GM19438 (cell line): Measurements from ENCODE around the gene HSD17B14.
A peak's percentile ranks its signal among the peaks of the same experiment; 100 is the strongest.
"Not testable (repeated sequence)": the region's sequence is repeated elsewhere in the genome, so short reads cannot be mapped to it uniquely, and the experiment has no call there.

Source experiments
- ATAC-seq: cut with Tn5 transposase; IDR thresholded peaks from one replicate; pipeline ENCODE4 v1.9.1; 2021; ENCODE audit warnings: low read depth; ENCODE audit not compliant: unreplicated experiment

HSD17B14 gene

GRCh38 chr19:48867746-48868113, 31.4 kb upstream of the HSD17B14 start:
- ATAC-seq, result no peak

GRCh38 chr19:48867123-48867745, 30.9 kb upstream of the HSD17B14 start:
- no peak for ATAC-seq

- no peak for ATAC-seq
These were observed 30.4 kb upstream of the HSD17B14 start for GRCh38 chr19:48866692-48867091.

GRCh38 chr19:48862827-48863226, 26.5 kb upstream of the HSD17B14 start:
- no peak for ATAC-seq

GRCh38 chr19:48861313-48861712, 25.0 kb upstream of the HSD17B14 start:
- ATAC-seq, result no peak

GRCh38 chr19:48859711-48860572, 23.7 kb upstream of the HSD17B14 start:
- ATAC-seq, result no peak

- no peak for ATAC-seq
These were observed 22.9 kb upstream of the HSD17B14 start for GRCh38 chr19:48858984-48859710.

- no peak for ATAC-seq
These were observed 20.6 kb upstream of the HSD17B14 start for GRCh38 chr19:48856921-48857320.

- no peak for ATAC-seq
These were observed 17.8 kb upstream of the HSD17B14 start for GRCh38 chr19:48854103-48854502.

GRCh38 chr19:48853483-48853882, 17.2 kb upstream of the HSD17B14 start:
- ATAC-seq, result no peak

GRCh38 chr19:48852292-48852691, 16.0 kb upstream of the HSD17B14 start:
- no peak for ATAC-seq

- not testable (repeated sequence) for ATAC-seq
These were observed 10.4 kb upstream of the HSD17B14 start for GRCh38 chr19:48846659-48847058.

- ATAC-seq, result no peak
These were observed 9.1 kb upstream of the HSD17B14 start for GRCh38 chr19:48845384-48845783.

GRCh38 chr19:48844472-48844871, 8.2 kb upstream of the HSD17B14 start:
- no peak for ATAC-seq

- ATAC-seq, result no peak
These were observed 6.5 kb upstream of the HSD17B14 start for GRCh38 chr19:48842789-48843162.

GRCh38 chr19:48841571-48841970, 5.3 kb upstream of the HSD17B14 start:
- ATAC-seq, result no peak

- no peak for ATAC-seq
These were observed 4.8 kb upstream of the HSD17B14 start for GRCh38 chr19:48841047-48841446.

GRCh38 chr19:48837687-48838086, 1.4 kb upstream of the HSD17B14 start:
- no peak for ATAC-seq

GRCh38 chr19:48837051-48837524, 797 bp upstream of the HSD17B14 start:
- ATAC-seq, result peak; percentile 82

GRCh38 chr19:48835734-48836088, 580 bp downstream of the HSD17B14 start:
- no peak for ATAC-seq

GRCh38 chr19:48833977-48834376, 2.3 kb downstream of the HSD17B14 start:
- ATAC-seq, result no peak
